Measurements from ENCODE around the gene DPH5. TPM values are rescaled to one million over a fixed set of nuclear protein-coding genes. Genes with fewer than 3 reads are reported as not detected.
"Not testable (repeated sequence)": the region's sequence is repeated elsewhere in the genome, so short reads cannot be mapped to it uniquely, and the experiment has no call there.

Gene DPH5
- polyA plus RNA-seq, 1 donor = 53.8 TPM

- no peak for DNase-seq (ENCODE audit: low read depth)
Measured at GRCh38 chr1:100988121-100988520, 37.5 kb downstream of the DPH5 start.

- no peak for DNase-seq (ENCODE audit: low read depth)
Measured at GRCh38 chr1:100982793-100983192, 42.8 kb downstream of the DPH5 start.

GRCh38 chr1:100979631-100980030, 46.0 kb downstream of the DPH5 start:
- DNase-seq (ENCODE audit: low read depth) = no peak

- no peak for DNase-seq (ENCODE audit: low read depth)
Measured at GRCh38 chr1:100976936-100977335, 48.6 kb downstream of the DPH5 start.

- no peak for DNase-seq (ENCODE audit: low read depth)
Measured at GRCh38 chr1:100972185-100972584, 53.4 kb downstream of the DPH5 start.

GRCh38 chr1:100971021-100971420, 54.6 kb downstream of the DPH5 start:
- DNase-seq (ENCODE audit: low read depth) = no peak

GRCh38 chr1:100969327-100969726, 56.3 kb downstream of the DPH5 start:
- no peak for DNase-seq (ENCODE audit: low read depth)

GRCh38 chr1:100968621-100969020, 57.0 kb downstream of the DPH5 start:
- no peak for DNase-seq (ENCODE audit: low read depth)

- DNase-seq (ENCODE audit: low read depth) = no peak
Measured at GRCh38 chr1:100960098-100960497, 65.5 kb downstream of the DPH5 start.

- no peak for DNase-seq (ENCODE audit: low read depth)
Measured at GRCh38 chr1:100959502-100960060, 66.0 kb downstream of the DPH5 start.

GRCh38 chr1:100955322-100955721, 70.3 kb downstream of the DPH5 start:
- DNase-seq (ENCODE audit: low read depth) = peak; percentile 59

GRCh38 chr1:100953960-100954730, 71.4 kb downstream of the DPH5 start:
- DNase-seq (ENCODE audit: low read depth) = no peak

- not testable (repeated sequence) for DNase-seq (ENCODE audit: low read depth)
Measured at GRCh38 chr1:100952970-100953369, 72.6 kb downstream of the DPH5 start.

- no peak for DNase-seq (ENCODE audit: low read depth)
Measured at GRCh38 chr1:100952104-100952745, 73.4 kb downstream of the DPH5 start.

GRCh38 chr1:100950781-100951180, 74.8 kb downstream of the DPH5 start:
- no peak for DNase-seq (ENCODE audit: low read depth)

- no peak for DNase-seq (ENCODE audit: low read depth)
Measured at GRCh38 chr1:100950337-100950736, 75.2 kb downstream of the DPH5 start.

GRCh38 chr1:100949515-100950158, 75.9 kb downstream of the DPH5 start:
- not testable (repeated sequence) for DNase-seq (ENCODE audit: low read depth)

GRCh38 chr1:100948721-100949405, 76.7 kb downstream of the DPH5 start:
- DNase-seq (ENCODE audit: low read depth) = not testable (repeated sequence)

GRCh38 chr1:100947816-100948215, 77.8 kb downstream of the DPH5 start:
- not testable (repeated sequence) for DNase-seq (ENCODE audit: low read depth)

GRCh38 chr1:100946064-100946463, 79.5 kb downstream of the DPH5 start:
- DNase-seq (ENCODE audit: low read depth) = not testable (repeated sequence)

- no peak for DNase-seq (ENCODE audit: low read depth)
Measured at GRCh38 chr1:100943533-100943932, 82.1 kb downstream of the DPH5 start.

Data from forelimb muscle (tissue), 1 donor.